Measurements from ENCODE around the gene ZNF883.

DNA sequence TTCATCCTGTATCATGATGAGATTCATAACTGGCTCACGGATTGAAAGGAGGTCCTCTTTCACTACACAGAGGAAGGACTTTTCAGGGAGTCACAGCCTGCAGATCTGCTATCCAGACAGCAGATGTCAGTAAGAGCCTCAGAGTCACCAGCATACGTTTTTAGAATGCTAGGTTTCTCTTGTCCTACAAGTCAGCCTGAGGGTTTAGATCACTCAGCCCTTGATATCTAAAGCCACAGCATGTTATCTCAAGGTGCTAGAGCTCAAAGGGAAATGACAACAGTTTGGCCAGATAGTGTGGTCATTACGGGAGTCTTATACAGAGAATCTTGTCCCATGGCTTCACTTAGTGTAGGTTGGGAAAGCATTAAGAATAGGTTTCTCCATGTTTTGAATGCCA, 90.4 kb downstream of the ZNF883 start:
- TF ChIP-seq, protein P1, sequence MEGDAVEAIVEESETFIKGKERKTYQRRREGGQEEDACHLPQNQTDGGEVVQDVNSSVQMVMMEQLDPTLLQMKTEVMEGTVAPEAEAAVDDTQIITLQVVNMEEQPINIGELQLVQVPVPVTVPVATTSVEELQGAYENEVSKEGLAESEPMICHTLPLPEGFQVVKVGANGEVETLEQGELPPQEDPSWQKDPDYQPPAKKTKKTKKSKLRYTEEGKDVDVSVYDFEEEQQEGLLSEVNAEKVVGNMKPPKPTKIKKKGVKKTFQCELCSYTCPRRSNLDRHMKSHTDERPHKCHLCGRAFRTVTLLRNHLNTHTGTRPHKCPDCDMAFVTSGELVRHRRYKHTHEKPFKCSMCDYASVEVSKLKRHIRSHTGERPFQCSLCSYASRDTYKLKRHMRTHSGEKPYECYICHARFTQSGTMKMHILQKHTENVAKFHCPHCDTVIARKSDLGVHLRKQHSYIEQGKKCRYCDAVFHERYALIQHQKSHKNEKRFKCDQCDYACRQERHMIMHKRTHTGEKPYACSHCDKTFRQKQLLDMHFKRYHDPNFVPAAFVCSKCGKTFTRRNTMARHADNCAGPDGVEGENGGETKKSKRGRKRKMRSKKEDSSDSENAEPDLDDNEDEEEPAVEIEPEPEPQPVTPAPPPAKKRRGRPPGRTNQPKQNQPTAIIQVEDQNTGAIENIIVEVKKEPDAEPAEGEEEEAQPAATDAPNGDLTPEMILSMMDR (IDR thresholded peaks at IDR 0.05; ENCODE audit: insufficient read depth, low read length, poor library complexity, severe bottlenecking): peak; percentile 45
- no peak for TF ChIP-seq EZH2phosphoT487 (conservative IDR thresholded peaks at IDR 0.05; ENCODE audit: low read length)
